Measurements from ENCODE around the gene PPHLN1.

DNA sequence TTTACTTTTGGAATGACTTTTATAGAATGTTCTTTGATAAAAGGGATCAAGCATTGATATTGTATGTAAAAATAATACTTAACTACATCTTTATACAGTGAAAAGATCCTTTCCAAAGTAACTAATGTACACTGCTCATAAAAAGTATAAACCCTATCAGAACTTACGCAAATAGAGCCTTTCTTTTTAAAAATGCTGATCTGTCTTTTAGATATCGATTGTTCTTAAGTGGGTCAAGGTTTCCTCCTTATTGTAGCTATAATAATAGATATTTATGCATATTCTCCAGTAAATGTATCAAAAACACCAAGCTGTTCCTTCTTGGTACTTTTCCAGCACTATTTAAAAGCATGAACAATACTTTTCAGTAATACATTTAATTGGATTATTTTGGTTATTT is 68.5 kb downstream of the PPHLN1 start:
- TF ChIP-seq POLR2A (IDR thresholded peaks at IDR 0.05), result no peak
- TF ChIP-seq CTCF (IDR thresholded peaks at IDR 0.05), result no peak

All from lower leg skin (tissue), 3 donors.